AG08395 (cell line): ENCODE data around the gene CPNE4.
"Not testable (repeated sequence)": the region's sequence is repeated elsewhere in the genome, so short reads cannot be mapped to it uniquely, and the experiment has no call there.

Experiments
- DNase-seq: peaks from one replicate; pipeline ENCODE4 v3.0.0; 2012; ENCODE audit warnings: mixed read lengths, low spot score

The CPNE4 gene

GRCh38 chr3:131535131-131535530 is 499.7 kb downstream of the CPNE4 start:
- peak; percentile 73 for DNase-seq

- DNase-seq, result no peak
Measured at GRCh38 chr3:131532645-131533044, 502.2 kb downstream of the CPNE4 start.

GRCh38 chr3:131530843-131531242 is 504.0 kb downstream of the CPNE4 start:
- DNase-seq, result no peak

GRCh38 chr3:131530388-131530787 is 504.4 kb downstream of the CPNE4 start:
- DNase-seq, result no peak

GRCh38 chr3:131526801-131527347 is 507.9 kb downstream of the CPNE4 start:
- peak; percentile 54 for DNase-seq

- DNase-seq, result no peak
Measured at GRCh38 chr3:131518680-131519079, 516.1 kb downstream of the CPNE4 start.

GRCh38 chr3:131505421-131505820 is 529.4 kb downstream of the CPNE4 start:
- DNase-seq, result no peak

GRCh38 chr3:131503320-131503635 is 531.5 kb downstream of the CPNE4 start:
- DNase-seq, result peak; percentile 28

GRCh38 chr3:131502530-131503319 is 532.1 kb downstream of the CPNE4 start, which contains the start of gene MRPL3:
Gene MRPL3 (minus strand): TSS chr3:131502971. CDS start chr3:131502821, 150 bp downstream.
- peak; percentile 89 for DNase-seq

GRCh38 chr3:131501949-131502348 is 532.9 kb downstream of the CPNE4 start:
- DNase-seq, result no peak

GRCh38 chr3:131494706-131495105 is 540.1 kb downstream of the CPNE4 start:
- no peak for DNase-seq

GRCh38 chr3:131491775-131492174 is 543.0 kb downstream of the CPNE4 start:
- no peak for DNase-seq

- no peak for DNase-seq
Measured at GRCh38 chr3:131491084-131491483, 543.7 kb downstream of the CPNE4 start.

- DNase-seq, result not testable (repeated sequence)
Measured at GRCh38 chr3:131486545-131486944, 548.3 kb downstream of the CPNE4 start.

GRCh38 chr3:131485119-131485518 is 549.7 kb downstream of the CPNE4 start:
- no peak for DNase-seq

- DNase-seq, result no peak
Measured at GRCh38 chr3:131484496-131485111, 550.2 kb downstream of the CPNE4 start.
